GM13976 (cell line): Measurements from ENCODE around the gene C6orf58.

Source experiments
- DNase-seq: peaks from one replicate; pipeline ENCODE4 v3.0.0; 2012; ENCODE audit warnings: low spot score
- in situ Hi-C: fragments of 300-500 bp; cut with MboI; formaldehyde crosslinking; loops from one replicate; pipeline ENCODE4 v1.12.0; 2022; ENCODE audit warnings: low sequenced_read_pairs, mixed read lengths, inconsistent platforms; ENCODE audit not compliant: unreplicated experiment
- TF ChIP-seq, protein P1 (sequence below): IDR thresholded peaks from 2 replicates; pipeline ENCODE4 v1.5.1; 2012; ENCODE audit warnings: borderline replicate concordance, mild to moderate bottlenecking; ENCODE audit not compliant: insufficient read depth; ENCODE audit errors: extremely low read depth, missing control alignments, control extremely low read depth

C6orf58 gene

DNA sequence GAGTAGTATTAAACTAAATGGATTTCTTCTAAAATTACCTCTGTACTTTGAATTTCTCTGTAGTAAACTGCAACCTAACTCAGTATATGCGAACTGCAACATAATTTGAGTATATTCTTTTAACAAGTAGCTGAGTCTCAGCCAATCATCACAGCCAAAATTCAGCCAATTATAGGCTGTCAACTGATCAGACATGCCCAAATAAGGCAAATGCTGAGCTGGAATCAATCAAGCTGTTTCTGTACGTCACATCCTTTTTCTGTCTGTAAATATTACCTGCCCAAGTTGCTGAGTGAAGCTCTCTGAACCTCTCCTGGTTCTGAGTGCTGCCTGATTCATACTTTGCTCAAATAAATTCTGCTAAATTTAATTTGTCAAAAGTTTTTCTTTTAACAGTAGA, 9.5 kb upstream of the C6orf58 start:
- no peak for DNase-seq
- in situ Hi-C loops, result no loop called here
- TF ChIP-seq, protein P1, sequence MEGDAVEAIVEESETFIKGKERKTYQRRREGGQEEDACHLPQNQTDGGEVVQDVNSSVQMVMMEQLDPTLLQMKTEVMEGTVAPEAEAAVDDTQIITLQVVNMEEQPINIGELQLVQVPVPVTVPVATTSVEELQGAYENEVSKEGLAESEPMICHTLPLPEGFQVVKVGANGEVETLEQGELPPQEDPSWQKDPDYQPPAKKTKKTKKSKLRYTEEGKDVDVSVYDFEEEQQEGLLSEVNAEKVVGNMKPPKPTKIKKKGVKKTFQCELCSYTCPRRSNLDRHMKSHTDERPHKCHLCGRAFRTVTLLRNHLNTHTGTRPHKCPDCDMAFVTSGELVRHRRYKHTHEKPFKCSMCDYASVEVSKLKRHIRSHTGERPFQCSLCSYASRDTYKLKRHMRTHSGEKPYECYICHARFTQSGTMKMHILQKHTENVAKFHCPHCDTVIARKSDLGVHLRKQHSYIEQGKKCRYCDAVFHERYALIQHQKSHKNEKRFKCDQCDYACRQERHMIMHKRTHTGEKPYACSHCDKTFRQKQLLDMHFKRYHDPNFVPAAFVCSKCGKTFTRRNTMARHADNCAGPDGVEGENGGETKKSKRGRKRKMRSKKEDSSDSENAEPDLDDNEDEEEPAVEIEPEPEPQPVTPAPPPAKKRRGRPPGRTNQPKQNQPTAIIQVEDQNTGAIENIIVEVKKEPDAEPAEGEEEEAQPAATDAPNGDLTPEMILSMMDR, result no peak

DNA sequence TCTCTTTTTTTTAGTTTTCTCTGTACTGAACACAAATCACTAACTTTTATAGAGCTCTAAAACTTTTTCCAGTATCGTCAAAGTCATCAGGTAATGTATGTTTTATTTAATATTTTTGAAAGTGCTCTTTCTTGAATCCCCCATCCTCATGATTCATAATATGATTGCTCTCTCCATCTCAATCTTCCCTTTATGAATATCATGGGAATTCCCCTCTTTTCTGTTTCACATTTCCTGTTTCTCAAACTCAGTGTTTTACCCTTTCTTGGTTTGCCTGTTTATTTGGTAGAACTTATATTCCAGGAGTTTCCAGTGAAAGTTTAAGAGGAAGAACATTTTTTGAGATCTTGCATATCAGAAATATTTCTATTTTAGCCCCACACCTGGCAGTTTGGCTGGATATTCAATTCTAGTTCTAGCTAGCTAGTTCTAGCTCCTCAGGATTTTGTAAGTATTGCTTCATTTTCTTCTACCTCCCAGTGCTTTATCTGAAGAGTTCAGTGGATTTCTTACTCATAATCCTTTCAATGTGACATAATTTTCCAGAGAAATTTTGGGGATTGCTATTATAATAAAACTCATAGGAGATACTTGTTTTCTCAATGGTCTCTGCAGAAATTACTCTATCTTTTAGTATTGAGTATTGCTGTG, 6.1 kb upstream of the C6orf58 start:
- DNase-seq, result peak; percentile 17
- TF ChIP-seq, protein P1, result no peak
- in situ Hi-C loops, result no loop called here

DNA sequence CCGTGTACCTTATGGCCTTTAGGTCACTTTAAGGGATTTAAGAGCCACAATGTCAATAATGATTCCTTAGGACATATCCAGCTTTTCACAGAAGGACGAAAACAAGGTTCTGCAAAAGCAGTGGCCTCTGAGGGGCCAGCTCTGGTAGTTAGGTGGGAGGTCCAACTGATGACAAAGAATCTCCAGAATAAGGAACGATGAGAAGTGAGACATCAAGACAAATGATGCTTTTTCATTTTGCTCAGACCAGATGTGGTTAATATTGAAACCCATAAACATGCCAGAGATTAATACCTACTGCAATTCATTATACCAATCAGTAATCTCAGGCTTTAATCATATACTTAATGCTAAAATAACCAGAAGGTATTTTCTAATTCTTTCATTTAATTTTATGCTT, 1.9 kb downstream of the C6orf58 start:
- no peak for DNase-seq
- in situ Hi-C loops, result no loop called here
- TF ChIP-seq, protein P1, result no peak

DNA sequence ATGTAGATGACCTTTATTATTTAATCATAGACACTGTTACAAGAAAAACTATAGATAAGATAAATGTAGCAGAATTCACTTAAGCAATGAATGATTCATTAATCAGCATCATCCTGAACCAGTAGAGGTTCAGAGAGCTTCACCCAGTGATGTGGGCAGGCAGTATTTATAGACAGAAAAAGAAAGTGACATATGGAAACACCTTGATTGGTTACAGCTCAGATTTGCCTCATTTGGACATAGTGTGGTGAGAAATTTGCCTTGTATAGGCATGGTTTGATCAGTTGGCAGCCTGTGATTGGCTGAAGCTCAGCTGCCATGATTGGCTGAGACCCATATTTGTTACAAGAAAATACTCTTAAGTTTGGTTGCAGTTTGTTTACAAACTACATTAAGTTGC, 4.6 kb downstream of the C6orf58 start:
- TF ChIP-seq, protein P1, result no peak
- no peak for DNase-seq
- in situ Hi-C loops, result no loop called here

- in situ Hi-C loops, result no loop called here
- TF ChIP-seq, protein P1, result no peak
- DNase-seq, result no peak
These were observed 5.9 kb downstream of the C6orf58 start for GRCh38 chr6:127582777-127583462.

- in situ Hi-C loops, result no loop called here
- TF ChIP-seq, protein P1, result no peak
These were observed 8.1 kb downstream of the C6orf58 start for GRCh38 chr6:127585123-127585522.

GRCh38 chr6:127586372-127586771, 9.4 kb downstream of the C6orf58 start:
- in situ Hi-C loops, result no loop called here
- DNase-seq, result no peak
- TF ChIP-seq, protein P1, result no peak

More at GRCh38 chr6:127585123-127585522, 8.1 kb downstream of the C6orf58 start:
- DNase-seq, result no peak
